DMS79 treated with DMSO at 0.1 percent for 48 hours (cell line): ENCODE measurements around the gene ZC3H6.
"Not testable (repeated sequence)": the region's sequence is repeated elsewhere in the genome, so short reads cannot be mapped to it uniquely, and the experiment has no call there.

Experiments used
- DNase-seq: peaks from one replicate; lab custom pipeline; 2025; lab: John Stamatoyannopoulos, UW

ZC3H6 gene

DNA sequence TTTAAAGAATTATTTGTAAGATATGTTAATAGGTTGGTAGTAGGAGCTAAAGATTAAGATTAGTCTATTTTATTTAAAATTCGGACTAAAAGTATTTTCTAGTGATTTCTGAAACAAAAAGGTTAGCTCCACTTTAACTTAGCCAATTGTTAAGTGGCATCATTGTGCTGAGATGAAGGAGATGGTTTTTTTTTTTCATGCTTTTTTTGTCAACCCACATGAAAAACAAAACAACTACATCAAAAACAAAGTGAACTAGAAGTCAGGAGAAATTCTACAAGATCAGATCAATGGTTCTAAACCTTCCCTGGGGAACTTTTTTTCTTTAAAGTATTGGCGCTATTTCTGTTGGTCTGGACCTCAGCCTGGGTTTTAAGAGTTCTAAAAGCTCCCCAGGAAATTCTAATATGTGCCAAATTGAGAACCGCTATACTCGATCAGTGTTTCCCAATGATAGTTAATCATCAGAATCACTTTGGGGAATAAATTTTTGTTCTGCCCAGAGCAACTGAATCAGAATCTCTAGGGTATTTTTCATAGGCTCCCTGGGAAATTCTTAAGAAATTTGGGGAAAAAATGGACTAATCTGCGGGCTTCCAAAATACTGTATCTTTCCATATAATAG lies 2.3 kb downstream of the ZC3H6 start:
- no peak for DNase-seq

DNA sequence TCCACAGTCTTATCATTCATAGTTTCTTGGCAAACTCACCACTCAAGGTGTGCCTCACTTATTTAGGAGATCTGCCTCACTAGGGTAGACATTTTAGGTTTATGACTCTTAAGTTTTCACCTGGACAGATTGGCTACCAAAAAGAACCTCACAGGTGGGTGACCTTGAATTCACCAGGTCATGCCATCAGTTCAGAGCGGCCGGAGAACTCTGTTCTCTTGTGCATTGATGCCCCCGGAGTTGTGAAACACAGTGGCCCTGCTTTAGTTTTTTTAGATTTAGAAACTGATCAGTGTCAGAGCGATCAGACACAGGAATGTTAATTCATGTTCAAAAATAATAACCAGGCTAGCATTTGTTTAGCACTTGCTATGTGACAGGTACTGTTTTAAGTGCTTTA lies 6.7 kb downstream of the ZC3H6 start:
- DNase-seq, result not testable (repeated sequence)

DNA sequence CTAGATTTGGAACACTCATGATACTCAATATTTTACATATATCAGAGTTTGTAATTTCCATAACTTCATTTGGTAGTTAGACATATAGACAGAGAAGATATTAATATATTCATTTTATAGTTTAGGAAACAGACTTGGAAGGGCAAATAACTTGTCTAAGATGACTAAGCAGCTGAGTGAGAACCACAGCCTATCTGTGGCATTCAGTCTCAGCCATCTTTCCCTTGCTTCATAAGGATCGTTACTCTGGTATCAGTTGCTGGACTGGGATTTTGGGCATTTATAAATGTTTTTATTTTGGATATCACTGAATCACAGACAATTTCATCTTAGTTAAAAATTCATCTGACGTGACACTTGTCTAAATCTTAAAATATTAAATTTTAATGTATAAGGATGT lies 8.1 kb downstream of the ZC3H6 start:
- not testable (repeated sequence) for DNase-seq

DNA sequence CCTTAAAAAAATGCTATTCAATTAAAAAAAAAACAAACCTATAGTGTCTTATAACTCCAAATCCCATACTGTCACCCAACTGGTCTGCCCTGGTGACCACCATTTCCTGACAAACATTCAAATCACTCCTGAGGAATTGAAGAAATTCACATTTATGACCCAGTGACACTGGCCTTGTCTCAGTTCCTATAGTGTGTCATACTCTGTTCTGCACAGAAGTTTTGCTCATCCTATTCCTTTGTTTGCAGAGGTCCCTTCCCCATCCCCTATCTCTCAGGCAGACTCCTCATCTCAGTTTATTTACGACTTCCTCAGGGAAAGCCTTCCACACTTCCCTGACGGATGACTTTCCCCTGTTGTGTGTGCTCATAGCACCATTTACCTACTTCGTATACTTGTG lies 14.7 kb downstream of the ZC3H6 start:
- DNase-seq, result no peak

DNA sequence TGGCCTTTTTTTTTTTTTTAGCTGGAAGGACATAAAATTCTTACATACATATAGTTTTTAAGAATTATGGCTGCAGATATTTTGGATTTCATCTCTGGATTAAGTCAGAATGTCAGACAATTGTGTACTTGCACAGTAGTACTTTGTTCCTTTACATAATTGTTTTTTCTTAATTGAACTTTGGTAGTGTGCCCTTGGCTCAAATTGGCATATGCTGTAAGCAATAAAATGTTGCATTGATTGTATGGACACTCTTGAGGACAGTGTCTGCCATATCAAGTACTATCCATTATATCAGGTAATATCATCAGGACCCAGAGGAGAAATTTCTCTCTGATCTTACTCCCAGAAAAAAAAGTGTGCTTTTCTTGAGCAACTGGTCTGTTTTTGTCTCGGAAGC lies 15.3 kb downstream of the ZC3H6 start:
- no peak for DNase-seq

DNA sequence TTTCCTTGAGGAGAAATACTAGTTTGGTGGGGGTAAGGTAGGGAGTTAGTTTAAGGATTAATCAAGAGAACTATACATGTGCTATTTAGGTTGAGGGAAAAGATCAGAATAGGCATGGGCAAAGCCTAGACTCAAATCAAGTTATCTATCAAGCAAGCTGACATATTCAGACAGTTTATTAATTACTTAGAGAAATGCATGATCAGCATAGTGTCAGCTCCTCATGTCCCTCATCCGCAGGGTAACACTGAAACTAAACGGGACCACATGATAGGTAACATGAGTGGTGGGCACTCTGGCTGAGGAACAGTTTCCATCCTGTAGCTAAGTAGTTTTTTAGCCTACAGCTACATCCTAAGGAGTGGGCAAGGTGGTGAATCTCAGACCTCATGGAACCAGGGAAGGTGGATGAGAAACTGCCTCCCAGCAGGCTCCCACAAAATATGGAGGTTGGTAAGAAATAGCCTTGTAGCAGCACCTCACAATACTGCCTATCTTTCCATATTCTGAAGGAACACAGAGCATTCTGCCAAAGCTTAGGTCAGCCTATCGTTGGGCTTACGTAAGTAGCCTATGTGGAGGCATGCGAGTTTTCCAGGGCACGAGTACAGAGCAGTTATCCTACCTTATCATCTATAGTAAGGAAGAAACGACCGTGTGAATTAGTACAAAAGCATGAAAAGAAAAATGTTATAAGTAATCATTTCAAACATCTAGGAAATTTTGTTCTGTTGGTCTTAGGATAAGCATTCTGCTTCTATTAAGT lies 18.4 kb downstream of the ZC3H6 start:
- DNase-seq, result no peak

DNA sequence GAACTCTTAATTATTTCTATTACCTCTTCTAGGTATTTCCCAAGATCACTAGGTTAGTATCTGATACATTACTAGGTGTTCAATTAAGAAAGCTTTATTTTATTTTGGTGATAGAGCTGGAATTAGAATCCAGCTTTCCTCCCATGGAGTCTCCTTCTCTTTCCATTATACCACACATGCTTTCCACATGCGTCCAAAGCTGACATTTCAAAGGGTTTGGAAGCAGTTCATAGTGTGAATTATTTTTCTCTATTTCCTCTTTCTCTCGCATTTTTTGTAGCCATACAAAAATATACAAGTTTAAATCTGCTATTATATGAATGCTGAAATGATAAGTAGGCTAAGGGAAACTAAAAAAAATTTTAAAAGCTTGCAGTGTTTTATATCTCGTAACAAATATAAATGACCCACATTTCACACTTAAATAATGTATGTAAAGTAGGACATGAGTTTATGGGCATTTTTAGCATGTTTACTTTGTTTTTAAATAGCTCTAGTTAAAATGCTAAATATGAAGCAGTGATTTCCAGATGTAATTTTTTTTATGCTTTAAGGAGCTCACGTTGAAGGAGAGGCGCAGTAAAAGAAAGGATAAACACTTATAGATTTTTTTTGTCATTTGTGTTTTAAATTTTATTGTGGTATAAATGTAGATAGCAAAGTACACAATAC lies 20.1 kb downstream of the ZC3H6 start:
- no peak for DNase-seq

DNA sequence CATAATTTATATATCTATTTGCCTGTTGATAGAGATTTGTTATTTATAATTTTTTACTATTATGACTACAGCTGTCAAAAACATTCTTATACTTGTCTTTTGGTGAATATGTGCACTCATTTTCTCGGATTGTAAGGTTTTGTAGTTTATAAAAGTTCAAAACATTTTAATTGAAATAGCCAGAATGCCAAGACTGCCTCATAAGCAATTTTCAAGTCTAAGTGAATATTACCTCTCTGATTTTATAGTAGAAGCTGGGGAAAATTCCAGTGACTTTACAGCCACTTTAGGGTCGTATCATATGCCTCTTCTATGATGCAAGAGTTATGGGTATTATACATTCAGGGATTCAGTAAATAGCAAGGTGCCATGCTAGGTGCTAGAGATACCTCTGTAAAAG lies 21.0 kb downstream of the ZC3H6 start:
- no peak for DNase-seq

DNA sequence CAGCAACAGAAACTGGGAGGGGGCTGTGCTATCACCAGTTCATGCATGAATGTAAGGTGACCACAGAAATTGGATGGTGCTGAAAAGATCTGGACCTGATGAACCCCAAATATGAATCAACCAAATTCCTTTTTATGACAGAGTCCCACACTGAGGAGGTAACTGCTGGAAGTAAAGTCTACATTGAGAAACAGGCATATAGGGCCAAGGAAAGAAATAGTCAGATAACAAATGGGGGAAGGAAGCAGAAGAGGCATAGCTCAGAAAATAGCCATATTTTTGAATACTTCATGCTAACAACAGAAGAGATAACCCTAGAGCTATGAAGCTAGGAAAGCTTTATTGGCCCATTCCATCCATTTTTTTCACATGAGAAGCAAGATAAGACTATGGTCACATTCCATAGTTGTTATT lies 25.8 kb downstream of the ZC3H6 start:
- DNase-seq, result no peak

DNA sequence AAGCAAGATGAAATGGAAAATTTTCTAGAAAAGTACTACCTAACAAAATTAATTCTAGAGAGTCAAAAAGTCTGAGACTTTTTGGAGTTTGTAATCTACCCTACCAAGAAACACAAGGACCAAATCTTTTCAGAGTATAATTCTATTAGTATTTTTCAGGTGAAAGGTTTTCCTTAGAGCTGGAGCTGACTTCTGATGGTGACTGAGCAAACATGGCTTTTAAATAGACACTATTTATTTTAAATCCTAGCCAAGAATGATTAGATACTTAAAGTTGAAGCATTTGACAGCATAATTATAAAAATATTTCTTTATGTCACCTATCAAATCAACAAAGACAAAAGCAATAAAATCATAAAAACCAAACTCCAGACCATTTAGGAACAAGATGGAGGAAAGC lies 26.6 kb downstream of the ZC3H6 start:
- DNase-seq, result no peak

DNA sequence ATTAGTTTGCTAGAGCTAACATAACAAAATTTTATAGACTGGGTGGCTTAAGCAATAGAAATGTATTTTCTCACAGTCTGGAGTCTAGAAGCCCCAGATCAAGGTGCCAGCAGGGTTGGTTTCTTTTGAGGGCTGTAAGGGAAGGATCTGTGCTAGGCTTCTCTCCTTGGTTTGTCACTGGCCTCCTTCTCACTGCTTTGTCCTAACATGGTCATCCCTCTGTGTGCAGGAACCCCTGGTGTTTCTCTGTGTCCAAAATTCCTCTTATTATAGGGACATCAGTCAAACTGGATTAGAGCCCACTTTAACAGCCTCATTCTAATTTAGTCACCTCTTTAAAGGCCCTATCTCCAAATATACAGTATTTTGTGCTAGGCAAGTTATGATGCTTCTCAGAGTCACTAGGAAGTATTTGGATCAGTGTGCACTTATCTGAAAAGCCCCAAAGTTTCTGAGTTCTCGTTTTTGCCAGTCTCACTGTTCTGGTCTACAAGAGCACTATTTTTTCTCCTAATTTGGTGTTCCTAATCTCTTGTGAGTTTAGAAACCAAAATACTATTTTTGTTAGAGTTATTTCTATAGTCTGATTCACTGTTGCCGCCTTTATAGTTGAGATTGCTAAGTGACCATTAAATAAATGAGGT lies 29.0 kb downstream of the ZC3H6 start:
- DNase-seq, result no peak

DNA sequence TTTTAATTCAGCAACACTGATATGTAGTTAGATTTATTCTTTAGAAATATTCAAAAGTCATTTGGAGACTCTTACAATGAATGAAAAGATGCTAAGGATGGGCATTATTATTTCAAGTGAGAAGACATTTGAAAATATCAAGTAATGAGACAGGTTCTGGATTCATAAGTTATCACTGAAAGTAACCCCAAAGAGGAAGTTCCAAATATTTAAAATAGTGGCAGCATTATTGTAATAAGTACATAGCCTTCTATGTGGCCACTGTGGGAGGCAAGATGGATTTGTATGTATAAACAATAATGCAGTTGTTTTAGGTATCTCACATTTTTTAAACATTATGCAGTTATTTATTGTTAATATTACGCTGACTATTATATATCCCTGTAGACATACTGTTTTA lies 29.7 kb downstream of the ZC3H6 start:
- no peak for DNase-seq

DNA sequence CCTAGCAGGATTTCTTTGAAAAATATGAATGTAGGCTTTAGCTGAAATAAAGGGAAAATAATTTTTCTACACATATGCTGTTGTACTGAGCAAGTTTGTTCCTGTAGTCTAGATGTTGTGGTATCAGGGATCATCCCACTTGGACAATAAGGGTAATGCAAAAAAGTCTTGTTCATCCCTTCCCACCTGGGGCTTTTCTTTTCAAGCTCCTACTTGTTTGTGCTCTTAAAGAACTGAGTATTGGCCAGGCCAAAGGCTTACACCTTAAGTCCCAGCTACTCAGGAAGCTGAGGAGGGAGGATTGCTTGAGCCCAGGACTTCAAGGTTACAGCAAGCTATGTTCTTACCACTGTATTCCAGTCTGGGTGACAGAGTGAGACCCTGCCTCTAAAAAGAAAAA lies 35.5 kb downstream of the ZC3H6 start:
- DNase-seq, result no peak

DNA sequence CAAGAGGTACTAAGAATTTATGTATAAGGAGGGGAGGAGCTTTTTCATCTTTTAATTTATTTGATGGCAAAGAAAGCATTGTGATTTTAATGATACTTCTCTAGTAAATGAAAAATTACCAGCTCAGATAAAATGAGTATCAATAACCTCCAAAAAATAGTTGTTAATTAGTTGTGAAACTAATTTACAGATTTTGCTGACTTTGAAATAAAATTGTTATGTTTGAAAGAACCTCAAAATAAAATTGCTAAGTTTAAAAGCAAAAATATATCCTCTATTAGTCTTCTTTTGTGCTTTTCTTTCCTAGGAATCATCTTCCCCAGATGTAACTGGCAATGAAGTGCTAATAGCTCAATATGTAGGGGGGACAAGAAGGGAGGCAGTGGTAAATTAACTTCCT lies 36.5 kb downstream of the ZC3H6 start:
- no peak for DNase-seq

DNA sequence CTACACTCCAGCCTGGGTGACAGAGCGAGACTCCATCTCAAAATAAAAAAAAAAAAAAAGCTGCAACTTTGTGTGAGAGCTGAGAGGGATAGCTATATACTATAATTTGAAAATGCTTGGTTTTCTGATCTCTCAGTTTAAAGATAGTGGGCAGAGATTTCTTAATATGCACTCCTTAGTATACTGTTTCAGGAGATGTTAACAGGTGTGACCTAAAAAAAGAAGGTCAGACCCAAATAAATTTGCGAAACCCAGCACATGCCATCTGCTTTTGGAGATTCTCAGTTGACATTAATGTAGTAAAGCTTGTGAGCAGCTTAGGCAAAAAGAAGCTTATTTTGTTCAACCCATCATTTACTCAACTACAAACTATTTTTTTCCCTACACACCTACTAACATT lies 37.4 kb downstream of the ZC3H6 start:
- DNase-seq, result no peak

DNA sequence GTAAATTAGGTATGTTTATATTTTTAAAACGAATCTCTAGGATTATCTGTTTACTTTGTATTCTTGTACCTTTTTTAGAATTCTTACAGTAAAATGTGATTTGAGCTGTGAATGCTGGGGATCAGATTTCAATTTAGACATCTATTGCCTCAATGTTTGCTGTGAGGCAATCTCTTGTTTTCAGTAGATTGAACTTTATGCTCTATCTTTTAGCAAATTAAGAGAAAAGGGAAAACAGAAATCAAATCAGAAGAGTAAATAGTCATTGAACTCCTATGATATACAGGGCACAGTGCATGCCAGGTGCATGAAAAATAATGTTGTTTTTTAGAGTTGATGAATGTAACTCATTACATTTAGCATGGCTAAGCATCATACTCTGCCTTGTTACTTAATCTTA lies 39.5 kb downstream of the ZC3H6 start:
- DNase-seq, result no peak

DNA sequence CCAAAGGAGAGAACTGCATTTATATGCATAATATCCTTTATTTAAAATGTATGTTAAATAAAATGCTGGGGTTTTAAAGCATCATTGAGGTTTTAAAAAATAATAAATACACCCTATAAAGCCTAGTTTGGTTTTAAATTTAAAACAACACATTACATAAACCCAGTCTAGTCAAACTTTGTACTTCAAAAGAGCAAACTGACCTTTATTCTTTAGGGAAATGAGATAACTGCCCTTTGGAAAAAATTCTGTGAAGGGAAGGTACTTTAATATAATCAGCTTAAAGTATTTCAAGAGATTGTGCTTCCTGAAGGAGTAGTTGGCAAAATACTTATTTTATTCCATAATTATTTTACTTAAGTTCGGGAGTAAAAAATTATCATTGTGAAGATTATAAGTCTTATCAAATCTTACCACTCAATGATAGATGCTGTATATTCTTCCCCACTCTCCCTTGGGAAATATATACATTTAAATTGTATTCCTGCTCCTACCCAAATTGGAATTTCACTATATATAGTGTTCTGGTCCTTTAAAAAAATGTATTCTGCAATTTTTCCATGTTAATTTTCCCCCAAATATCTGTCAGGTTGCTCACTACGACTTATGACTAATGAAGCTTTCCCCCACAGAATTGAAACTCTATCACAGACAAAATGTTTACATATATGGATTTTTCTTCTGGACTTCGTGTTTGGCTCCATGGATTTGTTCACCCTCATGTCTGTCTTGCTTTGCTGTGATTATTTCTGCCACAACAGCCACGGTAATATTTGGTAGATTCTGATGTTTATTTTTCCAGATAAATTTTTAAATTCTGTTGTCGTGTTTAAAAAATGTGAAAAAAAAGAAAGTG lies 42.1 kb downstream of the ZC3H6 start:
- no peak for DNase-seq

DNA sequence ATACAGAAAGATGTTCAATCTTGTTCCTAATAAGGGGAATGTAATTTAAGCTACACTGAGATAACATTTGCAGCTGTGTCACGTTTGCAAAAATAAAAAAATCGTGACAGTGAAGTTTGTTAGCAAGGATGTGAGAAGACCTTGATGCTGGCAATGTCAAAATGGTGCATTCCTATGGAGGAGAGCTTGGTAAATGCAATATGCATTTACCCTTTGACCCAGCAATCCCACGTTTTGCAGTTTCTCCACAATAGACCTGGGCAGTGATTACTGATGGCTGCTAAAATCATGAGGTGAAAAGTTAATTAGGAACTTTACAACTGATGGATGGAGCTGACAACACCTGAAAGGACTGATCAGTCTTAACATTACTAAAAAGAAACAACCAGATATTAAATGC lies 43.1 kb downstream of the ZC3H6 start:
- DNase-seq, result no peak

DNA sequence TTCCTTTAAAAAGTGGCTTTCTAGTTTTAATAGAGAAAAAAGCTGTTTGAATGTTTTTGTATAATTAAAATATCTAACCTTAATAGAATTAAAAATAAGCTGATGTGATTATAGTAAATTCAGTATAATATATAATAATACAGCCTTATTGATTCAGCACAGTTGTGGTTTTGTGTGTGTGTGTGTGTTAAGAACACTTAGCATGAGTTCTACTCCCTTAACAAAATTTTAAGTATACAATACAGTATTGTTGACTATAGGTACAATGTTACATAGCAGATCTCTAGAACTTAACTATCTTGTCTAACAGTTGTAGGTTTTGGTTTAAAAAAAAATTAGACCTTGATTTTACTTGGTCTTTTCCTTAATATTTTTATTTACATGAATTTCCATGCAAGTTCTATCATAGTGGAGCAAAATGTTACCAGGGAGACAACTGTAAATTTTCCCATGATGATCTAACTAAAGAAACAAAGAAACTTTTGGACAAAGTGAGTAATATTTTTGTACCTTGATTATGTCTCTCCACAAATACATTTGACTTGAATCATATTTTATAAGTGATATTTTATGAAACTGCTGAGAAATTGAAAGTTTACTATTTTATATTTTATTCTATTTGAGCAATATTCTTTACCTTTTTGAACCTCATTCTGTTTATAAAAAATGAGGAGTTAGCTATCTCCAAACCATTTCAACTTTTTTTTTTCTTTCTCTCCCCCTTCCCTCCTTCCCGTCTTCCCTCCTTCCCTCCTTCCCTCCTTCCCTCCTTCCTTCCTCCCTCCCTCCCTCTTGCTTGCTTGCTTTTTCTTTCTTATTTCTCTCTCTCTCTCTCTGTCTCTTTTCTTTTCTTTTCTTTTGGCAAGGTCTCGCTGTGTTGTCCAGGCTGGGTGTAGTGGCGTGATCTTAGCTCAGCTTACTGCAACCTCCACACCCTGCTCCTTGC lies 46.3 kb downstream of the ZC3H6 start:
- DNase-seq, result no peak

DNA sequence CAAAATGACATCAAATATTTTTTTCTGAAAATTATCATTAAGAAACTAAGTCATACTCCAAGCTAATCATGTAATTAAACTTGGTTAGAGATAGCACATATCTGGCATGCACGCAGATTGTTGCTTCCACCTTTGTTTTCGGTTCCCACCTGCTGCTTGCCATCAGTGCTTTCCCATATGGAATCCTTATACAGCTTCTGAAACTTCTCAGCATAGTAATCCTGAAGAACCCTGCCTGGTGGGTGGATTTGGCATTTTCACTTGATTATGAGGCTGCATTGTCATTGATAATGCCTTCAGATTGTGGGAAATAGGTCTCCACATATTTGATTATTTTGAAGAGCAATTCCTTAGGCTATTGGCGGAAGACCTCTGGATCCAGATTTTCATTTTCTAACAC lies 47.5 kb downstream of the ZC3H6 start:
- DNase-seq, result no peak
